ENCODE results near the gene OR10G7. TPM values are rescaled to one million over a fixed set of nuclear protein-coding genes. Genes with fewer than 3 reads are reported as not detected.

Gene OR10G7
- total and polyA plus RNA-seq, 10 of the 15 experiments (the other 5 are each of a cell fraction or from before 2014, with no cell fraction given), result not detected

- TF ChIP-seq E2F4 (IDR thresholded peaks at IDR 0.05; ENCODE audit: low read depth, low read length) (0 out of 2 replicates have a peak, but pooled peaks have one; percentile 42), BCLAF1 (IDR thresholded peaks at IDR 0.05) (no peak), TCF3 (IDR thresholded peaks at IDR 0.05; ENCODE audit: borderline replicate concordance, insufficient read depth, low read depth, low read length) (no peak), RFX5 (IDR thresholded peaks at IDR 0.05; ENCODE audit: low read depth, low read length) (no peak), ZBTB33 (IDR thresholded peaks at IDR 0.05) (no peak), PKNOX1 (IDR thresholded peaks at IDR 0.05) (0 out of 2 replicates have a peak, but pooled peaks have one; percentile 30), FOXK2 (IDR thresholded peaks at IDR 0.05) (no peak), IRF4 (IDR thresholded peaks at IDR 0.05; ENCODE audit: low read depth, low read length) (peak; percentile 91; the same call in 1 of the 2 replicates), BRCA1 (IDR thresholded peaks at IDR 0.05; ENCODE audit: low read depth, low read length) (no peak), TCF7 (IDR thresholded peaks at IDR 0.05; ENCODE audit: borderline replicate concordance) (peak; percentile 42; the same call in 1 of the 2 replicates), SIN3A (IDR thresholded peaks at IDR 0.05; ENCODE audit: low read depth, low read length) (no peak), NR2C1 (IDR thresholded peaks at IDR 0.05) (no peak), CTCF (IDR thresholded peaks at IDR 0.05 in 2 of 3, conservative IDR thresholded peaks at IDR 0.05 in 1 of 3; ENCODE audit: control insufficient read depth in 2 of 3, extremely low read depth in 1 of 3, insufficient read depth in 1 of 3, low read depth in 3 of 3, low read length in 3 of 3) (peak; percentile 72 to 78 (median 75)), BHLHE40 (IDR thresholded peaks at IDR 0.05; ENCODE audit: borderline replicate concordance in 1 of 2, low read depth in 2 of 2, low read length in 1 of 2) (peak in 1 of 2 experiments; percentile 27; a peak in 1 of 4 replicates), PAX8 (IDR thresholded peaks at IDR 0.05) (no peak), FOS (IDR thresholded peaks at IDR 0.05; ENCODE audit: borderline replicate concordance, extremely low read depth, insufficient read length) (no peak), HCFC1 (IDR thresholded peaks at IDR 0.05; ENCODE audit: low read length) (no peak), SIX5 (IDR thresholded peaks at IDR 0.05; ENCODE audit: low read depth, low read length, severe bottlenecking) (no peak), RB1 (IDR thresholded peaks at IDR 0.05; ENCODE audit: borderline replicate concordance) (0 out of 2 replicates have a peak, but pooled peaks have one; percentile 19), ZZZ3 (IDR thresholded peaks at IDR 0.05; ENCODE audit: control insufficient read depth, insufficient read length, low read depth) (no peak)
Measured at GRCh38 chr11:124070915-124071622, 29.9 kb upstream of the OR10G7 start (continued).
